ENCODE results near the gene PSMD8. TPM values are rescaled to one million over a fixed set of nuclear protein-coding genes. Genes with fewer than 3 reads are reported as not detected.

The PSMD8 gene
- total RNA-seq, 2 donors from 2014 or later: 49.4 to 68.7 TPM

GRCh38 chr19:38340927-38341326 lies 33.4 kb upstream of the PSMD8 start:
- ATAC-seq (no peak), DNase-seq (no peak)
- Histone ChIP-seq H3K9me3 (no peaks in the 10 kb centered on the region), H3K27me3 (no peaks in the 10 kb centered on the region), H3K36me3 (replicated peaks in 1 of 2; ENCODE audit: insufficient read depth in 1 of 2, low read depth in 2 of 2) (no peaks in the 10 kb centered on the region), H3K4me1 (peaks cover 11% of the 10 kb centered on the region), H3K4me3 (no peak overlapping the region), H3K27ac (no peak overlapping the region)
- 92 to 93% methylated on average over 2 of the region's 2 CpGs for WGBS, 2 donors
- TF ChIP-seq POLR2A (IDR thresholded peaks at IDR 0.05) (no peak), CTCF (IDR thresholded peaks at IDR 0.05) (no peak)
- intact Hi-C loops (cut with DNase I): no loop called here

- TF ChIP-seq POLR2A (IDR thresholded peaks at IDR 0.05) (no peak), CTCF (IDR thresholded peaks at IDR 0.05) (no peak)
- Histone ChIP-seq H3K4me1 (no peaks in the 10 kb centered on the region), H3K27me3 (no peaks in the 10 kb centered on the region), H3K9me3 (no peaks in the 10 kb centered on the region), H3K27ac (no peak overlapping the region), H3K4me3 (no peak overlapping the region), H3K36me3 (replicated peaks in 1 of 2; ENCODE audit: insufficient read depth in 1 of 2, low read depth in 2 of 2) (no peaks in the 10 kb centered on the region)
- intact Hi-C loops (cut with DNase I): no loop called here
- no peak for DNase-seq
- no peak for ATAC-seq
- 78% methylated on average over 4 of the region's 4 CpGs for WGBS, 2 donors
These were observed 27.5 kb upstream of the PSMD8 start for GRCh38 chr19:38346837-38347236.

- WGBS, 2 donors: 69 to 72% methylated on average over 3 of the region's 3 CpGs
- Histone ChIP-seq H3K4me3 (no peak overlapping the region), H3K36me3 (replicated peaks in 1 of 2; ENCODE audit: insufficient read depth in 1 of 2, low read depth in 2 of 2) (no peaks in the 10 kb centered on the region), H3K27me3 (no peaks in the 10 kb centered on the region), H3K27ac (no peak overlapping the region), H3K4me1 (no peaks in the 10 kb centered on the region), H3K9me3 (no peaks in the 10 kb centered on the region)
- intact Hi-C loops (cut with DNase I): no loop called here
- no peak for TF ChIP-seq CTCF (IDR thresholded peaks at IDR 0.05)
- no peak for TF ChIP-seq POLR2A (IDR thresholded peaks at IDR 0.05)
- DNase-seq: no peak
- no peak for ATAC-seq
These were observed 23.5 kb upstream of the PSMD8 start for GRCh38 chr19:38350883-38351282.

DNA sequence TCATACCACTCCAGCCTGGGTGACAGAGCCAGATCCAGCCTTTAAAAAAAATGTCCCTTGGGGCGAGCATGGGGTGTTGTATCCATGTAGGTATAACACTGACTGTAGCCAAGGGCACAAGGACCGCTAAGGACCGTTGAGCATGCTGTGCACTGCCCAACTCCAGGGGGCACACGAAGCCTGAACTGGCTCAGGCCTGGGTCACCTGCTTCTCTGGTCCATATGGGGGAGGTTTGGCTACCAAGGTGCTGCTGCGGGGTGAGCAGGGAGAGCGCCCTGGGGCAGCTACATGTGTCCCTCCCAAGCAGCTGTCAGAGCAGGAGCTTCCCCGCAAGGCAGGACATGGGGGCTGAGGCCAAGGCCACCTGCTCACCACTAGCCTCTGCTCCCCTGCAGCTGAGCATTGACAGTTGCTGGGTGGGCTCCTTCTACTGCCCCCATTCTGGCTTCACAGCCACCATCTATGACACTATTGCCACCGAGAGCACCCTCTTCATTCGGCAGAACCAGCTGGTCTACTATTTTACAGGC lies 22.4 kb upstream of the PSMD8 start:
- no peak for ATAC-seq
- Histone ChIP-seq H3K36me3 (replicated peaks in 1 of 2; ENCODE audit: insufficient read depth in 1 of 2, low read depth in 2 of 2) (no peaks in the 10 kb centered on the region), H3K27ac (no peak overlapping the region), H3K4me1 (no peaks in the 10 kb centered on the region), H3K9me3 (no peaks in the 10 kb centered on the region), H3K27me3 (no peaks in the 10 kb centered on the region), H3K4me3 (no peak overlapping the region)
- 57 to 61% methylated on average over 6 to 9 of the region's 9 CpGs for WGBS, 2 donors
- intact Hi-C loops (cut with DNase I): no loop called here
- TF ChIP-seq CTCF (IDR thresholded peaks at IDR 0.05) (no peak), POLR2A (IDR thresholded peaks at IDR 0.05) (no peak)
- DNase-seq: no peak

DNA sequence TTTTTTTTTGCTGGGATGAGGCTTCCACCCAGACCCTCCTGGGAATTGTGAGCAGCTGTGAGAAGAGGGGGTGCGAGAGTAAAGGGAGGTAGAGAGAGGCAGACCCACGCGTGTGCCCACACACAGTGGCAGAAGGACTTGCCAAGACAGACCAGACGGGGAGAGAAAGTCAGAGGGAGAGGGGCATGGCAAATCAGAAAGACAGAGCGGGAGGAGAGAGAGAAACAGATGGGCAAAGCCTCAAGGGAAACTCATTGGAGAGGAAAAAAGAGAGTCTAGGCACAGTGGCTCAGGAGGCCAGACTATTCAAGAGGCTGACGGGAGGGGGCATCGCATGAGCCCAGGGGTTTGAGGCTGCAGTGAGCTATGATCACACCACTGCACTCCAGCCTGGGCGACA lies 21.8 kb upstream of the PSMD8 start:
- ATAC-seq (no peak), DNase-seq (no peak)
- intact Hi-C loops (cut with DNase I): no loop called here
- H3K27me3 ChIP-seq: no peaks in the 10 kb centered on the region
- no peak overlapping the region for H3K27ac ChIP-seq
- TF ChIP-seq POLR2A (IDR thresholded peaks at IDR 0.05): no peak
- TF ChIP-seq CTCF (IDR thresholded peaks at IDR 0.05): no peak
- H3K36me3 ChIP-seq (replicated peaks in 1 of 2; ENCODE audit: insufficient read depth in 1 of 2, low read depth in 2 of 2): no peaks in the 10 kb centered on the region
- H3K4me1 ChIP-seq: no peaks in the 10 kb centered on the region
- no peaks in the 10 kb centered on the region for H3K9me3 ChIP-seq
- H3K4me3 ChIP-seq: no peak overlapping the region
- 60 to 61% methylated on average over 8 of the region's 8 CpGs for WGBS, 2 donors

Data from body of pancreas (tissue), 4 donors.